GM23338 (cell line): ENCODE results near the gene RPGRIP1L. TPM values are rescaled to one million over a fixed set of nuclear protein-coding genes. Genes with fewer than 3 reads are reported as not detected.

Source experiments
- ATAC-seq: fragments of 200-7000 bp; cut with Tn5 transposase; 3 replicates; pipeline ENCODE4 v1.9.1; 2020
- DNase-seq: peaks from one replicate; pipeline ENCODE4 v3.0.0-alpha.2; 2015; ENCODE audit warnings: low spot score
- H2AFZ ChIP-seq: fragments of 200-600 bp; sonication (generic); 2 replicates; pipeline ENCODE4 v1.8.0; 2016; ENCODE audit warnings: antibody characterized with exemption, mild to moderate bottlenecking, moderate library complexity
- H3F3A ChIP-seq: fragments of 200-600 bp; sonication (generic); replicated peaks from 2 replicates; pipeline ENCODE4 v1.8.0; 2017; ENCODE audit warnings: antibody characterized with exemption, mixed run types, low read depth
- H3K27ac ChIP-seq: fragments of 200-600 bp; sonication (generic); 2 replicates; pipeline ENCODE4 v1.6.1; 2016; ENCODE audit warnings: low read depth
- H3K27me3 ChIP-seq: fragments of 200-600 bp; sonication (generic); 2 replicates; pipeline ENCODE4 v1.8.0; 2016; ENCODE audit warnings: mild to moderate bottlenecking, mixed run types, moderate library complexity; ENCODE audit not compliant: insufficient read depth
- H3K36me3 ChIP-seq: fragments of 200-600 bp; sonication (generic); 2 replicates; pipeline ENCODE4 v1.8.0; 2016; ENCODE audit warnings: mild to moderate bottlenecking; ENCODE audit not compliant: insufficient read depth
- H3K4me1 ChIP-seq: fragments of 200-600 bp; sonication (generic); 2 replicates; pipeline ENCODE4 v1.8.0; 2016; ENCODE audit warnings: mild to moderate bottlenecking, moderate library complexity; ENCODE audit not compliant: insufficient read depth
- H3K4me2 ChIP-seq: fragments of 200-600 bp; sonication (generic); 2 replicates; pipeline ENCODE4 v1.7.1; 2017; ENCODE audit warnings: mixed run types
- H3K4me3 ChIP-seq: fragments of 200-600 bp; sonication (generic); 2 replicates; pipeline ENCODE4 v1.6.1; 2016; ENCODE audit warnings: mixed run types
- H3K79me2 ChIP-seq: fragments of 200-600 bp; sonication (generic); replicated peaks from 2 replicates; pipeline ENCODE4 v1.8.0; 2017; ENCODE audit warnings: mild to moderate bottlenecking; ENCODE audit not compliant: insufficient read depth
- H3K9me2 ChIP-seq: fragments of 200-600 bp; sonication (generic); 2 replicates; pipeline ENCODE4 v1.8.0; 2017; ENCODE audit not compliant: insufficient read depth
- H4K20me1 ChIP-seq: fragments of 200-600 bp; sonication (generic); replicated peaks from 2 replicates; pipeline ENCODE4 v1.8.0; 2017; ENCODE audit warnings: mild to moderate bottlenecking; ENCODE audit not compliant: insufficient read depth
- H3K27ac Mint-ChIP-seq: 2 replicates; pipeline ENCODE4 v1.8.0; 2020; ENCODE audit warnings: inconsistent platforms, mild to moderate bottlenecking, moderate library complexity, mixed read lengths
- H3K27me3 Mint-ChIP-seq: 3 replicates; pipeline ENCODE4 v1.8.0; 2022; ENCODE audit warnings: low read depth, mild to moderate bottlenecking, moderate library complexity, mixed read lengths, inconsistent platforms; ENCODE audit not compliant: insufficient read depth, poor library complexity
- H3K36me3 Mint-ChIP-seq: 3 replicates; pipeline ENCODE4 v1.8.0; 2021; ENCODE audit warnings: low read depth, mild to moderate bottlenecking, inconsistent platforms, moderate library complexity, mixed read lengths
- H3K4me1 Mint-ChIP-seq: 3 replicates; pipeline ENCODE4 v1.8.0; 2020; ENCODE audit warnings: mild to moderate bottlenecking, inconsistent platforms, mixed read lengths
- H3K4me3 Mint-ChIP-seq: 3 replicates; pipeline ENCODE4 v1.8.0; 2021; ENCODE audit warnings: moderate library complexity, mild to moderate bottlenecking, inconsistent platforms, mixed read lengths
- H3K9me3 Mint-ChIP-seq: 3 replicates; pipeline ENCODE4 v1.8.0; 2020; ENCODE audit warnings: moderate library complexity, mild to moderate bottlenecking, inconsistent platforms, mixed read lengths
- CREB1 ChIP-seq: fragments of 250-450 bp; sonication (Bioruptor Pico); IDR thresholded peaks from 2 replicates; pipeline ENCODE4 v1.5.0; 2020; ENCODE audit warnings: low read depth, mild to moderate bottlenecking, moderate library complexity
- EZH2 ChIP-seq: fragments of 200-600 bp; sonication (generic); IDR thresholded peaks from one replicate; pipeline ENCODE4 v1.8.0; 2017; ENCODE audit warnings: antibody characterized with exemption, mild to moderate bottlenecking, low read depth; ENCODE audit not compliant: unreplicated experiment
- EZH2phosphoT487 ChIP-seq: fragments of 200-600 bp; sonication (generic); IDR thresholded peaks from one replicate; pipeline ENCODE4 v1.8.1; 2018; ENCODE audit warnings: antibody characterized with exemption; ENCODE audit not compliant: unreplicated experiment
- JUNB ChIP-seq: IDR thresholded peaks from one replicate; pipeline ENCODE4 v1.6.1; 2016; ENCODE audit warnings: antibody characterized with exemption; ENCODE audit not compliant: unreplicated experiment
- NANOG ChIP-seq: IDR thresholded peaks from 2 replicates; pipeline ENCODE4 v1.6.1; 2016; ENCODE audit warnings: antibody characterized with exemption, borderline replicate concordance
- POLR2AphosphoS5 ChIP-seq: IDR thresholded peaks from 2 replicates; pipeline ENCODE4 v1.6.1; 2016; ENCODE audit warnings: antibody characterized with exemption, low read depth
- STAT1 ChIP-seq: IDR thresholded peaks from one replicate; pipeline ENCODE4 v1.6.1; 2016; ENCODE audit warnings: antibody characterized with exemption; ENCODE audit not compliant: unreplicated experiment
- ZNF114 ChIP-seq: fragments of 250-450 bp; sonication (Bioruptor Pico); IDR thresholded peaks from 2 replicates; pipeline ENCODE4 v1.5.0; 2020; ENCODE audit warnings: mild to moderate bottlenecking, moderate library complexity
- ZNF331 ChIP-seq: fragments of 250-450 bp; sonication (Bioruptor Pico); IDR thresholded peaks from 2 replicates; pipeline ENCODE4 v1.5.0; 2020; ENCODE audit warnings: low read depth, mild to moderate bottlenecking, moderate library complexity
- ZNF462 ChIP-seq: fragments of 250-450 bp; sonication (Bioruptor Pico); IDR thresholded peaks from 2 replicates; pipeline ENCODE4 v1.5.0; 2020; ENCODE audit warnings: mild to moderate bottlenecking, moderate library complexity
- polyA plus RNA-seq: library from polyadenylated mRNA; unstranded; fragments of >200 nt; fragmentation: Nextera tagmentation; extraction: Ambion mirVana; gene quantifications from 2 replicates; pipeline ENCODE4 v1.2.1, GENCODE V29; 2016
- total RNA-seq: library from RNA; depleted of rRNA; stranded (reverse); fragments of >200 nt; shearing (Covaris generic); gene quantifications from 2 replicates; pipeline ENCODE4 v1.2.3, GENCODE V29; 2014
- TF ChIP-seq, protein P1 (sequence below): IDR thresholded peaks from one replicate; pipeline ENCODE4 v1.6.1; 2018; ENCODE audit warnings: antibody characterized with exemption; ENCODE audit not compliant: unreplicated experiment
- TF ChIP-seq, protein P2 (sequence below): IDR thresholded peaks from 2 replicates; pipeline ENCODE4 v1.6.1; 2016; ENCODE audit warnings: antibody characterized with exemption

Gene RPGRIP1L
- total and polyA plus RNA-seq, 2 experiments from 2014 or later, result 11.4 to 21.3 TPM

- Histone ChIP-seq H4K20me1 (no peaks in the 10 kb centered on the region), H3K4me1 (no peaks in the 10 kb centered on the region), H3K4me2 (no peak overlapping the region), H3K27me3 (no peaks in the 10 kb centered on the region), H3K9me2 (no peaks in the 10 kb centered on the region), H2AFZ (no peak overlapping the region), H3F3A (no peaks in the 10 kb centered on the region), H3K36me3 (no peaks in the 10 kb centered on the region), H3K27ac (no peak overlapping the region), H3K79me2 (no peaks in the 10 kb centered on the region), H3K4me3 (no peak overlapping the region)
- no peaks in the 10 kb centered on the region for H3K4me1 Mint-ChIP-seq
- no peaks in the 10 kb centered on the region for H3K27me3 Mint-ChIP-seq
- DNase-seq (no peak), ATAC-seq (no peak)
- no peak for TF ChIP-seq EZH2
- no peak overlapping the region for H3K4me3 Mint-ChIP-seq
- peaks cover 6% of the 10 kb centered on the region; the same call in 2 of the 3 replicates for H3K36me3 Mint-ChIP-seq
- peaks cover 7% of the 10 kb centered on the region; the same call in 2 of the 3 replicates for H3K9me3 Mint-ChIP-seq
- H3K27ac Mint-ChIP-seq, result no peak overlapping the region
Observed at GRCh38 chr16:53626161-53626560, 77.5 kb downstream of the RPGRIP1L start.

DNA sequence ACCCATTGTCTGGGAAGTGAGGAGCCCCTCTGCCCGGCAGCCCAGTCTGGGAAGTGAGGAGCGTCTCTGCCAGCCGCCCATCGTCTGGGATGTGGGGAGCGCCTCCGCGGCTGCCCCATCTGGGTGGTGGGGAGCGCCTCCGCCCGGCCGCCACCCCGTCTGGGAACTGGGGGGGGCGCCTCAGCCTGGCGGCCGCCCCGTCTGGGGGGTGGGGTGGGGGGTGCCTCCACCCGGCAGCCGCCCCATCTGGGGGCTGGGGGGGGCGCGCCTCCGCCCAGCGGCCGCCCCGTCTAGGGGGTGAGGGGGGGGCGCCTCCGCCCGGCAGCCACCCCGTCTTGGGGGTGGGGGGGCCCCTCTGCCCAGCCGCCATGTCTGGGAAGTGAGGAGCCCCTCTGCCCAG lies 78.4 kb downstream of the RPGRIP1L start:
- H3K36me3 ChIP-seq, result no peaks in the 10 kb centered on the region
- Mint-ChIP-seq H3K36me3 (peaks cover 6% of the 10 kb centered on the region; the same call in 2 of the 3 replicates), H3K27ac (no peak overlapping the region), H3K4me1 (no peaks in the 10 kb centered on the region), H3K4me3 (no peak overlapping the region), H3K9me3 (peaks cover 7% of the 10 kb centered on the region; the same call in 2 of the 3 replicates), H3K27me3 (no peaks in the 10 kb centered on the region)
- H3K4me1 ChIP-seq, result no peaks in the 10 kb centered on the region
- DNase-seq (no peak), ATAC-seq (no peak)
- H3K9me2 ChIP-seq, result no peaks in the 10 kb centered on the region
- no peak overlapping the region for H2AFZ ChIP-seq
- H3K27ac ChIP-seq, result no peak overlapping the region
- H4K20me1 ChIP-seq, result no peaks in the 10 kb centered on the region
- no peak overlapping the region for H3K4me2 ChIP-seq
- H3K27me3 ChIP-seq, result no peaks in the 10 kb centered on the region
- no peak overlapping the region for H3K4me3 ChIP-seq
- no peaks in the 10 kb centered on the region for H3F3A ChIP-seq
- no peaks in the 10 kb centered on the region for H3K79me2 ChIP-seq
- no peak for TF ChIP-seq JUNB
- TF ChIP-seq EZH2, result no peak
- TF ChIP-seq, protein P1, sequence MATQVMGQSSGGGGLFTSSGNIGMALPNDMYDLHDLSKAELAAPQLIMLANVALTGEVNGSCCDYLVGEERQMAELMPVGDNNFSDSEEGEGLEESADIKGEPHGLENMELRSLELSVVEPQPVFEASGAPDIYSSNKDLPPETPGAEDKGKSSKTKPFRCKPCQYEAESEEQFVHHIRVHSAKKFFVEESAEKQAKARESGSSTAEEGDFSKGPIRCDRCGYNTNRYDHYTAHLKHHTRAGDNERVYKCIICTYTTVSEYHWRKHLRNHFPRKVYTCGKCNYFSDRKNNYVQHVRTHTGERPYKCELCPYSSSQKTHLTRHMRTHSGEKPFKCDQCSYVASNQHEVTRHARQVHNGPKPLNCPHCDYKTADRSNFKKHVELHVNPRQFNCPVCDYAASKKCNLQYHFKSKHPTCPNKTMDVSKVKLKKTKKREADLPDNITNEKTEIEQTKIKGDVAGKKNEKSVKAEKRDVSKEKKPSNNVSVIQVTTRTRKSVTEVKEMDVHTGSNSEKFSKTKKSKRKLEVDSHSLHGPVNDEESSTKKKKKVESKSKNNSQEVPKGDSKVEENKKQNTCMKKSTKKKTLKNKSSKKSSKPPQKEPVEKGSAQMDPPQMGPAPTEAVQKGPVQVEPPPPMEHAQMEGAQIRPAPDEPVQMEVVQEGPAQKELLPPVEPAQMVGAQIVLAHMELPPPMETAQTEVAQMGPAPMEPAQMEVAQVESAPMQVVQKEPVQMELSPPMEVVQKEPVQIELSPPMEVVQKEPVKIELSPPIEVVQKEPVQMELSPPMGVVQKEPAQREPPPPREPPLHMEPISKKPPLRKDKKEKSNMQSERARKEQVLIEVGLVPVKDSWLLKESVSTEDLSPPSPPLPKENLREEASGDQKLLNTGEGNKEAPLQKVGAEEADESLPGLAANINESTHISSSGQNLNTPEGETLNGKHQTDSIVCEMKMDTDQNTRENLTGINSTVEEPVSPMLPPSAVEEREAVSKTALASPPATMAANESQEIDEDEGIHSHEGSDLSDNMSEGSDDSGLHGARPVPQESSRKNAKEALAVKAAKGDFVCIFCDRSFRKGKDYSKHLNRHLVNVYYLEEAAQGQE, result no peak
- no peak for TF ChIP-seq ZNF331 (CRISPR knock-in tag)
- no peak for TF ChIP-seq POLR2AphosphoS5
- no peak for TF ChIP-seq EZH2phosphoT487
- no peak for TF ChIP-seq NANOG
- no peak for TF ChIP-seq CREB1 (CRISPR knock-in tag)
- no peak for TF ChIP-seq ZNF114 (CRISPR knock-in tag)
- no peak for TF ChIP-seq ZNF462
- TF ChIP-seq, protein P2, sequence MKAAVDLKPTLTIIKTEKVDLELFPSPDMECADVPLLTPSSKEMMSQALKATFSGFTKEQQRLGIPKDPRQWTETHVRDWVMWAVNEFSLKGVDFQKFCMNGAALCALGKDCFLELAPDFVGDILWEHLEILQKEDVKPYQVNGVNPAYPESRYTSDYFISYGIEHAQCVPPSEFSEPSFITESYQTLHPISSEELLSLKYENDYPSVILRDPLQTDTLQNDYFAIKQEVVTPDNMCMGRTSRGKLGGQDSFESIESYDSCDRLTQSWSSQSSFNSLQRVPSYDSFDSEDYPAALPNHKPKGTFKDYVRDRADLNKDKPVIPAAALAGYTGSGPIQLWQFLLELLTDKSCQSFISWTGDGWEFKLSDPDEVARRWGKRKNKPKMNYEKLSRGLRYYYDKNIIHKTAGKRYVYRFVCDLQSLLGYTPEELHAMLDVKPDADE, result no peak
- TF ChIP-seq STAT1, result no peak
